Neural progenitor cell (in vitro differentiated cells): Measurements from ENCODE around the gene CWH43.

ENCODE experiments used
- EZH2phosphoT487 ChIP-seq: fragments of 200-600 bp; sonication (generic); IDR thresholded peaks from 2 replicates; pipeline ENCODE4 v1.6.1; 2017; ENCODE audit warnings: antibody characterized with exemption
- TF ChIP-seq, protein P1 (sequence below): fragments of 200-600 bp; sonication (generic); IDR thresholded peaks from 2 replicates; pipeline ENCODE4 v1.5.1; 2017; ENCODE audit warnings: antibody characterized with exemption, mild to moderate bottlenecking

DNA sequence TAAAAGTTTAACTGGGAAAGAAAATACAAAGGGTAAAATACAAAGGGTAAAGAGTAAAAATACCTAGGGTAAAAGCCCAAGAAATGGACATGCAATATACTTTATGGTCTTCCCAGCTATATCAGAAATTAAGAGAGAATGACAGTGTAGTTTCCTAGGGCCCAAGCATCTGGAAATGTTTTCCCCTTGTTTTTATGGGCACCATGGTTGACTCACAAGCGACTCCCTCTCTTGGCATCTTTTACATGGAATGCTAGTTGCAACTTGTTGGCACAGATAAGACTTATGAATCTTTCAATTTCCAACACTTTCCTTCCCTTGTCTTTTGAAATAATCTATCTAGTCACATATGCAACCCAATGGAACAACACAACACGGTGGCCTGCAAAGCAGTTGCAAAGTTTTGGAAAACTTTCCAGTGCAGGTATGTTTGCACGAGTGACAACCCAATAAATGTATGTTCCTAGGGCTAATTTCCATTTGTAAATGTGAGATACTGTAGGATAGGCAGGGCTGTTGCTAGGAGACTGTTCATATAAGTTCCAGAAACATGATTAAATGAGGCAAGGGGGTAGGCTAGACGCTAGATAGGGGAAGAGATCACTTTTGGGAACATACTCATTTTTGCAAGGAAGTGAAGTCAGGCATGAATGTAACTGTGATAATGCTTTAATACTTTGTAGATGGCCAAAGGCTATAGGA is 36.4 kb upstream of the CWH43 start:
- TF ChIP-seq, protein P1, sequence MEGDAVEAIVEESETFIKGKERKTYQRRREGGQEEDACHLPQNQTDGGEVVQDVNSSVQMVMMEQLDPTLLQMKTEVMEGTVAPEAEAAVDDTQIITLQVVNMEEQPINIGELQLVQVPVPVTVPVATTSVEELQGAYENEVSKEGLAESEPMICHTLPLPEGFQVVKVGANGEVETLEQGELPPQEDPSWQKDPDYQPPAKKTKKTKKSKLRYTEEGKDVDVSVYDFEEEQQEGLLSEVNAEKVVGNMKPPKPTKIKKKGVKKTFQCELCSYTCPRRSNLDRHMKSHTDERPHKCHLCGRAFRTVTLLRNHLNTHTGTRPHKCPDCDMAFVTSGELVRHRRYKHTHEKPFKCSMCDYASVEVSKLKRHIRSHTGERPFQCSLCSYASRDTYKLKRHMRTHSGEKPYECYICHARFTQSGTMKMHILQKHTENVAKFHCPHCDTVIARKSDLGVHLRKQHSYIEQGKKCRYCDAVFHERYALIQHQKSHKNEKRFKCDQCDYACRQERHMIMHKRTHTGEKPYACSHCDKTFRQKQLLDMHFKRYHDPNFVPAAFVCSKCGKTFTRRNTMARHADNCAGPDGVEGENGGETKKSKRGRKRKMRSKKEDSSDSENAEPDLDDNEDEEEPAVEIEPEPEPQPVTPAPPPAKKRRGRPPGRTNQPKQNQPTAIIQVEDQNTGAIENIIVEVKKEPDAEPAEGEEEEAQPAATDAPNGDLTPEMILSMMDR = no peak
- no peak for TF ChIP-seq EZH2phosphoT487
